Activated gamma-delta T cell (primary cell): ENCODE data around the gene USP21.

Experiments used
- DNase-seq: peaks from one replicate; lab custom pipeline; 2025; lab: John Stamatoyannopoulos, UW

Gene USP21

DNA sequence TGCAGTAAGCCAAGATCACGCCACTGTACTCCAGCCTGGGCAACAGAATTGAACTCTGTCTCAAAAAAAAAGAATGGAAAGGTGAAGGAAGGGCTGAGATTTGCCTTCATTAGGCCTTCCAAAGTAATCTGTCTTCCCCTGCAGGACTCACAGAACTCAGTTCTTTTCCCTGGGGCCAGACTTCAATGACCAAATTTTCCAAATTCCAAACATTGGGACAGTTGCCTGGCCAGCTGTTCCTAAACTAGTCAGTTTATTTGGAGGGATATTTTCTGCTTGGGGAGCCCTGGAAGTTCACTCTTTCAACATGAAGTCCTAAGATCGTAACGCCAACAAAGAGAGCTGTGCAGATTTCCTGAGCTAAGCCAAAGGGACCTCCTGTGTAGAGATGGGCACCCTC is 21.4 kb upstream of the USP21 start:
- DNase-seq: no peak

- DNase-seq: no peak
Measured at GRCh38 chr1:161138431-161138830, 20.9 kb upstream of the USP21 start.

DNA sequence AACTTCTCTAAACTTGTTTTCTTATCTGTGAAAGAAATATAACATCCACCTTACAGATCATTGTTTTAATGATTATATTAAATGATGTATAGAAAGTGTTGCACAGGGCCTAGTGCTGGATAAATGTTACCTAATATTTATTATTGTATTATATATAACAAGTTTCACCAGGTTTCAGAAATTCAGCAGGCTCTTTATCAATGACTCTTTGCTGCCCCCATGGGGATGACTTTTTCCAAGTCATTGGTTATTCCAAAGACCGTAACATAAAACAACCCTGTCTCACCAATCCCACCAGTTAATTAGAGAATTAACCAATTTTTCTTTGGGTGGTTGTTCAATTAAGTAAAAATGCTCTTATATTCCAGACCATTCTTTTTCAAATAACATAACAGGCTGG is 19.5 kb upstream of the USP21 start:
- DNase-seq: no peak

GRCh38 chr1:161140755-161141400 is 18.4 kb upstream of the USP21 start:
- DNase-seq: no peak

GRCh38 chr1:161145832-161146231 is 13.5 kb upstream of the USP21 start:
- no peak for DNase-seq

GRCh38 chr1:161153176-161153575 is 6.1 kb upstream of the USP21 start:
- DNase-seq: no peak

GRCh38 chr1:161153682-161154337 is 5.5 kb upstream of the USP21 start, which contains the start of gene UFC1:
Gene UFC1 (plus strand): TSS chr1:161153978. CDS start chr1:161153998, 20 bp downstream.
- DNase-seq: no peak

DNA sequence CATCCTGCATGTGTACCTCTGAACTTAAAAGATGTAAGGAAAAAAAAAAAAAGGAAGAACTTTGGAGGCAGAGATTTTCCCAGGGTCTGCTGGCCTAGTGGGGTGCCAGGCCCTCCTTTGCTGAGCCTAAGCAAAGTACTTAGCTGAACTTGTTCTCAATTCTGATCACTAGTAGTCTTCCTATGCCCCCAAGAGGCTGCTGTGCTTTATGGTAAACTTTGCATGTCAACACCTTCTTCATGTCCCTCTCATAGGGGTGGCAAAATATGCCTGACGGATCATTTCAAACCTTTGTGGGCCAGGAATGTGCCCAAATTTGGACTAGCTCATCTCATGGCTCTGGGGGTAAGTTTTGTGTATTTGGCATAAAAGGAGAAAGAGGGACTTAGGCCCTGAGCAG is 1.4 kb upstream of the USP21 start:
- DNase-seq: no peak

DNA sequence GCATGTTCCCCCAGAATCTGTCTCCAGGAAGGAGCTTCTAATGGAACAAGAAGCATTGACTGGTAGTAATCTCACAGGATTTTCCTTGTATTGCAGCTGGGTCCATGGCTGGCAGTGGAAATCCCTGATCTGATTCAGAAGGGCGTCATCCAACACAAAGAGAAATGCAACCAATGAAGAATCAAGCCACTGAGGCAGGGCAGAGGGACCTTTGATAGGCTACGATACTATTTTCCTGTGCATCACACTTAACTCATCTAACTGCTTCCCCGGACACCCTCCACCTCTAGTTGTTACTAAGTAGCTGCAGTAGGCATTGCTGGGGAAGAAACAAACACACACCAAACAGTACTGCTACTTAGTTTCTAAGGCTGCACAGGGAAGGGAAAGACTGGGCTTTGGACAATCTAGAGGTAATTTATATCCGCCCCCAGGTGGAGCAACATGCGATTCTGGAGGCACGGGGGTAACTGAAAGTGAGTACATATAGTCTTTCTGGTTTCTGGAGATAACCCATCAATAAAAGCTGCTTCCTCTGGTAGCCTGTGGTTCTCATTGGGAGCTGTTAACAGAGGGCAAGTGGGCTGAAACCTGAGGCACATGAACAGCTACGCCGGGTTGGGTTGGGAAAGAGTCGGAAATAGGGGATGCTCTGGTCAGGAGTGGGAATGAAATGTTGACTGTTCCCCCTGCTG is 837 bp upstream of the USP21 start:
- DNase-seq: no peak

GRCh38 chr1:161159913-161160243 is 578 bp downstream of the USP21 start:
- no peak for DNase-seq

DNA sequence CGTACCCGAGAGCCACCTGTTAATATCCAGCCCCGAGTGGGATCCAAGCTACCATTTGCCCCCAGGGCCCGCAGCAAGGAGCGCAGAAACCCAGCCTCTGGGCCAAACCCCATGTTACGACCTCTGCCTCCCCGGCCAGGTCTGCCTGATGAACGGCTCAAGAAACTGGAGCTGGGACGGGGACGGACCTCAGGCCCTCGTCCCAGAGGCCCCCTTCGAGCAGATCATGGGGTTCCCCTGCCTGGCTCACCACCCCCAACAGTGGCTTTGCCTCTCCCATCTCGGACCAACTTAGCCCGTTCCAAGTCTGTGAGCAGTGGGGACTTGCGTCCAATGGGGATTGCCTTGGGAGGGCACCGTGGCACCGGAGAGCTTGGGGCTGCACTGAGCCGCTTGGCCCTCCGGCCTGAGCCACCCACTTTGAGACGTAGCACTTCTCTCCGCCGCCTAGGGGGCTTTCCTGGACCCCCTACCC is 1.4 kb downstream of the USP21 start:
- DNase-seq: no peak

DNA sequence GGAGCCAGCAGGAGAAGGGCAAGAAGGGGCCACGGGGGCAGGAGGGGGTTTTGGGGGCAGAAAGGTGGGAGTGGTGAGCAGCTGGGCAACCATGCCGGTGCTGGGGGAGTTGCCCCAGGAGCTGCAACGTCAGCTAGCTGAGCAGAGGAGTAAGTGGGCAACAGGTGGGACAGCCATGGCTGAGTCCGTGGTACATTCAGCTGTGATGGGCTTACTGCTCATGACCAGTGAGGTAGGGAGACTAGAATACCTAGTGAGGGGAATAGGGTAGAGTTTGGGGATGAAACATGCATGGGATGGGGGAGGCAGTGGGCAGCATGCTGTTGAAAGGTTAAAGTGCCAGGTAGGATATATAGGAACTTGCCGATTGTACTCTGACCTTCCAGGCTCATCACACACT is 2.4 kb downstream of the USP21 start:
- DNase-seq: no peak

GRCh38 chr1:161162052-161162451 is 2.8 kb downstream of the USP21 start:
- DNase-seq: no peak

GRCh38 chr1:161162806-161163205 is 3.5 kb downstream of the USP21 start:
- no peak for DNase-seq

GRCh38 chr1:161163793-161164192 is 4.5 kb downstream of the USP21 start:
- DNase-seq: no peak

DNA sequence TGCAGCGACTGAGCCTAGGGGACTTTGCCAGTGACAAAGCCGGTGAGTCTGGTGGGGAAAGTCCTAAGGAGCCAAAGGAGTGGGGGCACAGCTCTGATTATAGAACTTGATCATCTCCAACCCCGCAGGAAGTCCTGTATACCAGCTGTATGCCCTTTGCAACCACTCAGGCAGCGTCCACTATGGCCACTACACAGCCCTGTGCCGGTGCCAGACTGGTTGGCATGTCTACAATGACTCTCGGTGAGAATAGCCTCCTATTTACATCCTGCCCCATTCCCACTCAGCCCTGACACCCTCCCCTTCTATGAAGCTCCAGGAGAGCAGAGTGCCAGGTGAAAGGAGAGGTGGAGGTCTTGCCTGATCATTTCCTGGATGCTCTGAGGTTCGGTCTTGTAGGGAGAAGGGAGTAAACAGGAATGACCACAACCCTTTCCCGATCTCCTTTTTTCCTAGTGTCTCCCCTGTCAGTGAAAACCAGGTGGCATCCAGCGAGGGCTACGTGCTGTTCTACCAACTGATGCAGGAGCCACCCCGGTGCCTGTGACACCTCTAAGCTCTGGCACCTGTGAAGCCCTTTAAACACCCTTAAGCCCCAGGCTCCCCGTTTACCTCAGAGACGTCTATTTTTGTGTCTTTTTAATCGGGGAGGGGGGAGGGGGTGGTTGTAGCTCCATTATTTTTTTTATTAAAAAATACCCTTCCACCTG is 5.8 kb downstream of the USP21 start:
- DNase-seq: no peak

DNA sequence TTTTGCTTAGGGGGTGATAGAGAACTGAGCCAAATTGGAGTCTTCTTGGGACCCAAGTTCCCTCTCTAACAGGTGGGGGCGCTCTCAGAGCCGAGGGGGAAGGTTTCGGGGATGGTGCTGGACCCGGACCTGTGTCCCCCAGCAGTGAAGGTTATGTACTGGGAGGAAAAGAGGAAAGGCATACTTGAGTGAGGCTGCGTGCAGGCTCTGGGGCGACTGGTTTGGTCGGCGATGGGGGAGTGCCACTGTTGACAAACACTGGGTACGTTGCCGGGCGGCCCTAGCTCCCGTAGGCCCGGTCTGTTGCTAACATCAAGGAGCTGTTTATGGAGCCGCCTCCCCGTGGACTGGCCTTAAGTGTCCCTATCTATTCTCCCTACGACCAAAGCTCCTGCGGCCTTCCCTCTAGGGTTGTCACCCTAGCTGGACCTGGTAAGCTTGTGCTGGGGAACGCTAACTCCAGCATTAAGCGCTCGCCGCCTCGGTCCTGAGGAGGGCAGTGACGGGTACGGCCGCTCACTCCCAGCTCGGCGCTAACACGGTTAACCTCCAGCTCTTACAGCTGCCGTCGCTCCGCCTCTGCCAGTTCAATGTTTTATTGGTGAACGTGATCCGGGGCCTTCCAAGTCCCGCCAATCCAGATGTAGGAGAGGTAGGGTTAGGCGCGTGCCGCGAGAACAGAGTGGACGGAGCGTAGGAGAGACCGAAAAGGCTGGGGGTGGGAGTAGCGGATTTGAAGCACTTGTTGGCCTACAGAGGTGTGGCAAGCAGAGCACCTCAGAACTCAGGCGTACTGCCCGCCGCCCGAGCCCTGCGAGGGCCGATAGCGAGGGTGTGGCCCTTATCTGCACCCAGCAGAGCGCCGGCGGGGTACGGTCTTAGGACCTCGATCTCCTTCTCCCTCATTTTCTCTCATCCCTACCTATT is 6.7 kb downstream of the USP21 start, which contains the start of gene PPOX:
PPOX (plus strand) TSS at position 685 of the 927 bp plus-strand sequence. CDS start 422 bp downstream, outside the sequence.
- peak; percentile 66 for DNase-seq

GRCh38 chr1:161166669-161167548 is 7.6 kb downstream of the USP21 start:
- DNase-seq: no peak

DNA sequence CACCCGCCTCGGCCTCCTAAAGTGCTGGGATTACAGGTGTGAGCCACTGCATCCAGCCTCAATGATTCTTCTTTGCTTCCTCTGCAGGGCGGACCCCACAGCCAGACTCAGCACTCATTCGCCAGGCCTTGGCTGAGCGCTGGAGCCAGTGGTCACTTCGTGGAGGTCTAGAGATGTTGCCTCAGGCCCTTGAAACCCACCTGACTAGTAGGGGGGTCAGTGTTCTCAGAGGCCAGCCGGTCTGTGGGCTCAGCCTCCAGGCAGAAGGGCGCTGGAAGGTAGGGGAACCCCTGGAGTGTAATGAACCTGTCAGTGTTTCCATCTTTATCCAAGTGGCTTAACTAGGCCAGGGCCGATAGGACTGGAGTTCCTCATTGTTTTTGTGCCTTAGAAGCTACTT is 9.6 kb downstream of the USP21 start:
- no peak for DNase-seq

- DNase-seq: no peak
Measured at GRCh38 chr1:161171191-161171590, 11.9 kb downstream of the USP21 start.
